K562 (cell line): Measurements from ENCODE around the gene PPARG. TPM values are rescaled to one million over a fixed set of nuclear protein-coding genes. Genes with fewer than 3 reads are reported as not detected.

Source experiments
- ATAC-seq: fragments of 200-7000 bp; cut with Tn5 transposase; 3 replicates; pipeline ENCODE4 v1.9.1; 2020; ENCODE audit warnings: moderate library complexity
- BruUV-seq: library from RNA; stranded (reverse); fragments of 400-500 nt; replicated peaks from 2 replicates; lab custom pipeline; 2021; lab: Mats Ljungman, UMichigan
- CTCF ChIA-PET: fragments of 300-600 bp; formaldehyde crosslinking; extraction: SDS; loops from one replicate; lab custom pipeline; 2021; ENCODE audit warnings: low intra/inter-chr PET ratio; lab: Yijun Ruan, JAX
- POLR2A ChIA-PET: fragments of 300-600, 350-650 bp; sonication (Branson Sonifier 250); formaldehyde crosslinking; extraction: SDS; loops from one replicate; lab custom pipeline; 2021; ENCODE audit warnings: antibody characterized with exemption, inconsistent platforms; lab: Yijun Ruan, JAX
- DNase-seq, 4 experiments: peaks; one replicate each; pipeline versions ENCODE4 v3.0.0 to v3.0.0-alpha.2; 2011 to 2018; ENCODE audit warnings: low spot score in 3 of 4, mixed read lengths in 3 of 4; ENCODE audit errors: extremely low read depth in 1 of 4
- FAIRE-seq: peaks from 2 replicates; lab custom pipeline; 2011; peaks lifted over from hg19 to GRCh38; lab: Jason Lieb, UNC
- H2AFZ ChIP-seq: 2 replicates; pipeline ENCODE4 v1.6.0; 2011; ENCODE audit warnings: low read depth, low read length, control low read depth, inconsistent platforms
- H3K27ac ChIP-seq: fragments of 200-600 bp; 3 replicates; pipeline ENCODE4 v1.8.0; 2011; ENCODE audit warnings: low read depth, mild to moderate bottlenecking, control low read depth, inconsistent platforms, low read length, moderate library complexity, mixed read lengths; ENCODE audit errors: extremely low read depth
- H3K27me3 ChIP-seq, 2 experiments: fragments of 300-600 bp in 1 of 2; 2 replicates in 1 of 2; 3 replicates in 1 of 2; pipeline versions ENCODE4 v1.6.0 to v1.8.0; 2011; ENCODE audit warnings: inconsistent platforms in 2 of 2, low read length in 2 of 2, mild to moderate bottlenecking in 1 of 2, mixed read lengths in 1 of 2, moderate library complexity in 1 of 2; ENCODE audit not compliant: control insufficient read depth in 2 of 2, insufficient read depth in 2 of 2
- H3K36me3 ChIP-seq: fragments of 300-600 bp; 3 replicates; pipeline ENCODE4 v1.8.0; 2011; ENCODE audit warnings: mild to moderate bottlenecking, low read length, inconsistent platforms; ENCODE audit not compliant: control insufficient read depth, insufficient read depth
- H3K4me1 ChIP-seq, 2 experiments: fragments of 200-600 bp in 1 of 2; replicated peaks in 1 of 2; 2 replicates in 1 of 2; 3 replicates in 1 of 2; pipeline versions ENCODE4 v1.5.1 to v1.8.0; 2011; ENCODE audit warnings: inconsistent platforms in 2 of 2, low read length in 2 of 2, mild to moderate bottlenecking in 1 of 2, mixed read lengths in 1 of 2, moderate library complexity in 1 of 2; ENCODE audit not compliant: control insufficient read depth in 2 of 2, insufficient read depth in 2 of 2
- H3K4me2 ChIP-seq: 2 replicates; pipeline ENCODE4 v1.6.1; 2011; ENCODE audit warnings: low read length, control low read depth, inconsistent platforms, mixed read lengths; ENCODE audit not compliant: insufficient read depth
- H3K4me3 ChIP-seq: fragments of 200-600 bp; sonication (generic), shearing (Covaris generic); 2 replicates; pipeline ENCODE4 v1.5.1; 2016; ENCODE audit warnings: control low read depth, inconsistent platforms
- H3K79me2 ChIP-seq: fragments of 200-600 bp; 3 replicates; pipeline ENCODE4 v1.8.0; 2011; ENCODE audit warnings: low read length, inconsistent platforms; ENCODE audit not compliant: control insufficient read depth, insufficient read depth
- H3K9ac ChIP-seq, 2 experiments: 2 replicates each; pipeline versions ENCODE4 v1.6.0 to v1.6.1; 2011; ENCODE audit warnings: low read depth in 2 of 2, low read length in 2 of 2, control low read depth in 1 of 2, inconsistent platforms in 1 of 2, mild to moderate bottlenecking in 1 of 2, mixed read lengths in 1 of 2; ENCODE audit not compliant: insufficient read depth in 1 of 2
- H3K9me1 ChIP-seq: one replicate; pipeline ENCODE4 v1.6.0; 2011; ENCODE audit warnings: inconsistent platforms, mild to moderate bottlenecking, low read length, moderate library complexity; ENCODE audit not compliant: control insufficient read depth, insufficient read depth
- H3K9me3 ChIP-seq: replicated peaks from 2 replicates; pipeline ENCODE4 v1.5.1; 2011; ENCODE audit warnings: low read depth, low read length, inconsistent platforms; ENCODE audit not compliant: control insufficient read depth, insufficient read depth
- H4K20me1 ChIP-seq: replicated peaks from 2 replicates; pipeline ENCODE4 v1.6.1; 2011; ENCODE audit warnings: low read length, inconsistent platforms, mixed read lengths; ENCODE audit not compliant: control insufficient read depth, insufficient read depth
- ARID1B ChIP-seq: fragments of 450-650 bp; IDR thresholded peaks from 2 replicates; pipeline ENCODE4 v1.6.1; 2016; ENCODE audit warnings: antibody characterized with exemption, mild to moderate bottlenecking, inconsistent platforms
- ETV5 ChIP-seq: sonication (generic); formaldehyde crosslinking; IDR thresholded peaks from 2 replicates; pipeline ENCODE4 v1.4.0; 2020; ENCODE audit warnings: low read depth, mild to moderate bottlenecking, missing genetic modification reagents
- EWSR1 ChIP-seq: fragments of 450-650 bp; IDR thresholded peaks from 2 replicates; pipeline ENCODE4 v1.6.1; 2018; ENCODE audit warnings: borderline replicate concordance, mild to moderate bottlenecking, low read depth, moderate library complexity; ENCODE audit not compliant: partially characterized antibody
- GTF2B ChIP-seq: IDR thresholded peaks from 2 replicates; pipeline ENCODE4 v1.6.1; 2011; ENCODE audit not compliant: insufficient read length; ENCODE audit errors: extremely low read depth
- NR1H2 ChIP-seq: sonication (generic); formaldehyde crosslinking; IDR thresholded peaks from 2 replicates; pipeline ENCODE4 v1.4.0; 2020; ENCODE audit warnings: mild to moderate bottlenecking, missing genetic modification reagents
- NR3C1 ChIP-seq: sonication (generic); formaldehyde crosslinking; IDR thresholded peaks from 2 replicates; pipeline ENCODE4 v1.8.1; 2022; ENCODE audit warnings: missing genetic modification reagents
- SETDB1 ChIP-seq: IDR thresholded peaks from one replicate; pipeline ENCODE4 v1.6.1; 2012; ENCODE audit warnings: low read length, control low read depth, inconsistent platforms
- SIRT6 ChIP-seq: IDR thresholded peaks from one replicate; pipeline ENCODE4 v1.6.1; 2012; ENCODE audit warnings: low read depth, mild to moderate bottlenecking, control low read depth, inconsistent platforms, low read length, moderate library complexity
- STAT5B ChIP-seq: fragments of 250-450 bp; sonication (Bioruptor Pico); IDR thresholded peaks from 2 replicates; pipeline ENCODE4 v1.8.0; 2021; ENCODE audit warnings: mild to moderate bottlenecking, inconsistent platforms
- TGIF2 ChIP-seq: sonication (generic); formaldehyde crosslinking; IDR thresholded peaks from 2 replicates; pipeline ENCODE4 v1.8.1; 2022; ENCODE audit warnings: mild to moderate bottlenecking, missing genetic modification reagents, moderate library complexity
- ZBTB1 ChIP-seq: sonication (generic); formaldehyde crosslinking; IDR thresholded peaks from 2 replicates; pipeline ENCODE4 v1.8.1; 2023; ENCODE audit warnings: missing genetic modification reagents, low read depth, mild to moderate bottlenecking, borderline replicate concordance
- ZNF24 ChIP-seq: fragments of 450-650 bp; IDR thresholded peaks from 2 replicates; pipeline ENCODE4 v1.6.1; 2016
- ZNF512 ChIP-seq: IDR thresholded peaks from 2 replicates; pipeline ENCODE4 v1.6.1; 2016; ENCODE audit warnings: missing genetic modification characterization, missing compliant biosample characterization
- ZSCAN29 ChIP-seq: fragments of 450-650 bp; IDR thresholded peaks from 2 replicates; pipeline ENCODE4 v1.6.1; 2017
- WGBS: fragments of 100-300 bp; shearing (Covaris generic); methylation state at CpG from one replicate; pipeline ENCODE4 v1.1.6; 2016; ENCODE audit warnings: low coverage, mixed read lengths; ENCODE audit not compliant: insufficient coverage; ENCODE audit errors: missing lambda C conversion rate; 5-methylcytosine and 5-hydroxymethylcytosine counted together
- in situ Hi-C: fragments of 300-500 bp; cut with MboI; formaldehyde crosslinking; loops from 4 replicates; pipeline ENCODE4 v1.15.0; 2018; ENCODE audit warnings: inconsistent platforms, mixed read lengths
- intact Hi-C: fragments of 100-400 bp; cut with micrococcal nuclease; formaldehyde crosslinking; loops from 2 replicates; pipeline ENCODE4 v1.14.2; 2022
- polyA plus RNA-seq, 8 experiments: library from polyadenylated mRNA; depleted of rRNA in 4 of 8; stranded (reverse) in 5 of 8; unstranded in 3 of 8; fragments of >200 nt; fragmentation: Nextera tagmentation in 2 of 8; fragmentation: Illumina TruSeq in 1 of 8; extraction: Ambion mirVana in 2 of 8; extraction: Trizol in 1 of 8; gene quantifications; 2 replicates each; pipeline versions ENCODE4 v1.2.1 to v1.2.3, GENCODE V29; 2011 to 2014; ENCODE audit warnings: inconsistent platforms in 1 of 8, missing spikeins in 1 of 8
- total RNA-seq, 7 experiments: library from RNA; depleted of rRNA in 6 of 7; stranded (reverse); fragments of >200 nt in 6 of 7; fragmentation: Illumina TruSeq in 2 of 7; extraction: Trizol in 2 of 7; gene quantifications; 2 replicates each; pipeline versions ENCODE4 v1.2.1 to v1.2.3, GENCODE V29; 2011 to 2021; ENCODE audit warnings: low replicate concordance in 1 of 7

PPARG gene
- total and polyA plus RNA-seq, 9 of the 15 experiments (the other 6 are each of a cell fraction or from before 2014, with no cell fraction given) = not detected

GRCh38 chr3:12437861-12438260 is 149.0 kb downstream of the PPARG start:
- DNase-seq (no peak), ATAC-seq (no peak), FAIRE-seq (no peak)
- no peak overlapping the region for H2AFZ ChIP-seq
- no peak overlapping the region for H3K9ac ChIP-seq
- H3K9me3 ChIP-seq = no peaks in the 10 kb centered on the region
- no peaks in the 10 kb centered on the region for H3K9me1 ChIP-seq
- H3K4me2 ChIP-seq = no peak overlapping the region
- H3K4me1 ChIP-seq = peaks cover 0 to 3% of the 10 kb centered on the region in 2 experiments; a peak in 2 of 5 replicates
- H3K36me3 ChIP-seq = no peaks in the 10 kb centered on the region
- H4K20me1 ChIP-seq = no peaks in the 10 kb centered on the region; the same call in 1 of the 2 replicates
- intact Hi-C loops (no loop called here), in situ Hi-C loops (no loop called here)
- no TSS peak for BruUV-seq
- WGBS = 9% methylated on average over 12 of the region's 13 CpGs
- POLR2A ChIA-PET = interaction anchor here (0.6 to 0.7 kb wide), 2 partner anchors 28 to 59 kb away, joined by 3 read pairs; no protein-coding TSS in a partner anchor
- H3K27me3 ChIP-seq = peaks cover 53 to 78% of the 10 kb centered on the region in 2 experiments
- H3K79me2 ChIP-seq = no peaks in the 10 kb centered on the region
- CTCF ChIA-PET = interaction anchor here (0.6 kb wide), 1 partner anchor 42 kb away, joined by 3 read pairs; no protein-coding TSS in a partner anchor
- H3K27ac ChIP-seq = no peak overlapping the region
- no peak overlapping the region for H3K4me3 ChIP-seq
- no peak for TF ChIP-seq NR1H2 (CRISPR knock-in tag)

GRCh38 chr3:12438318-12438717 is 149.4 kb downstream of the PPARG start:
- WGBS = 4% methylated on average over 4 of the region's 4 CpGs
- no peak overlapping the region for H3K4me3 ChIP-seq
- FAIRE-seq (no peak), DNase-seq (no peak), ATAC-seq (no peak)
- POLR2A ChIA-PET = interaction anchor here (0.7 kb wide), 1 partner anchor 58 kb away, joined by 3 read pairs; no protein-coding TSS in a partner anchor
- in situ Hi-C loops = no loop called here
- peaks cover 56 to 80% of the 10 kb centered on the region in 2 experiments for H3K27me3 ChIP-seq
- H3K36me3 ChIP-seq = no peaks in the 10 kb centered on the region
- no peaks in the 10 kb centered on the region; the same call in 1 of the 2 replicates for H4K20me1 ChIP-seq
- H3K4me2 ChIP-seq = no peak overlapping the region
- BruUV-seq = no TSS peak
- no peak overlapping the region for H3K27ac ChIP-seq
- no peaks in the 10 kb centered on the region for H3K9me3 ChIP-seq
- no peak overlapping the region for H3K9ac ChIP-seq
- H3K79me2 ChIP-seq = no peaks in the 10 kb centered on the region
- H3K9me1 ChIP-seq = no peaks in the 10 kb centered on the region
- peaks cover 0 to 3% of the 10 kb centered on the region in 2 experiments; a peak in 2 of 5 replicates for H3K4me1 ChIP-seq
- intact Hi-C loops = no loop called here
- CTCF ChIA-PET = no interaction called here
- H2AFZ ChIP-seq = no peak overlapping the region
- TF ChIP-seq TGIF2 (CRISPR knock-in tag) (no peak), ETV5 (CRISPR knock-in tag) (no peak), STAT5B (CRISPR knock-in tag) (no peak), ZNF24 (no peak), ZNF512 (tag) (no peak), NR3C1 (CRISPR knock-in tag) (no peak), SIRT6 (no peak), EWSR1 (no peak), ARID1B (no peak), ZBTB1 (CRISPR knock-in tag) (no peak), SETDB1 (no peak), GTF2B (no peak), ZSCAN29 (no peak)
